ENCODE results near the gene SPATC1L. TPM values are rescaled to one million over a fixed set of nuclear protein-coding genes. Genes with fewer than 3 reads are reported as not detected.

SPATC1L gene
- total RNA-seq (2022; extraction: Qiagen RNA extraction) = 0.06 to 0.10 TPM (median 0.07 TPM) in 3 of 5 replicates, not detected in the others

DNA sequence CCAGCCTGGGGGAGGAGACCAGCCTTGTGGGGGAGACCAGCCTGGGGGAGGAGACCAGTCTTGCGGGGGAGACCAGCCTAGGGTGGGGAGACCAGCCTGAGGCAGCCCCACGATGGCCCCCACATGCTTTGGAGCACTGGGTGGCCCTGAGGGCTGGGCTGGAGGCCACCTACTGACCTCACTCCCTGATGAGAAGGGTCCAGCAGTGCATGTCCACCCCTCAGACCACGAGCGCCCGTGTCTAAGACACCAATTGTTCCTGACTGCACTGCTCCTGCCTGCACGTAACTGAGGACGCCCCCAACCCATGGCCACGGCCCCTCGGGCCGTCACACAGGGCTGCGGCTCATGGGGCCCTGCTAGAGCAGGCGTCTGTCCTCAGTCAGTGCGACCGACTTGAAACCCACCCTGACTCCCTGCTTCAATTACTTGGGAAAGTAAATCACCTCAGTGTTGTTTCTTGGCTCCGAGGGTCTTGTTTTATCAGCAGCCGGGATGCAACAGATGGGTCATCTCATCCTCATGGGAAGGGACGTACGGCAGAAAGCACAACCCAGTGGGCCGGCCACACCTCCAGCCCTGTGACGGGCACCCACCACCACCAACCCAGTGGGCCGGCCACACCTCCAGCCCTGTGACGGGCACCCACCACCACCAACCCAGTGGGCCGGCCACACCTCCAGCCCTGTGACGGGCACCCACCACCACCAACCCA is at the start of gene SPATC1L:
Gene SPATC1L, minus strand, starts transcription at position 550 of the 715 bp plus-strand sequence. CDS start 1,643 bp downstream, outside the sequence.

DNA sequence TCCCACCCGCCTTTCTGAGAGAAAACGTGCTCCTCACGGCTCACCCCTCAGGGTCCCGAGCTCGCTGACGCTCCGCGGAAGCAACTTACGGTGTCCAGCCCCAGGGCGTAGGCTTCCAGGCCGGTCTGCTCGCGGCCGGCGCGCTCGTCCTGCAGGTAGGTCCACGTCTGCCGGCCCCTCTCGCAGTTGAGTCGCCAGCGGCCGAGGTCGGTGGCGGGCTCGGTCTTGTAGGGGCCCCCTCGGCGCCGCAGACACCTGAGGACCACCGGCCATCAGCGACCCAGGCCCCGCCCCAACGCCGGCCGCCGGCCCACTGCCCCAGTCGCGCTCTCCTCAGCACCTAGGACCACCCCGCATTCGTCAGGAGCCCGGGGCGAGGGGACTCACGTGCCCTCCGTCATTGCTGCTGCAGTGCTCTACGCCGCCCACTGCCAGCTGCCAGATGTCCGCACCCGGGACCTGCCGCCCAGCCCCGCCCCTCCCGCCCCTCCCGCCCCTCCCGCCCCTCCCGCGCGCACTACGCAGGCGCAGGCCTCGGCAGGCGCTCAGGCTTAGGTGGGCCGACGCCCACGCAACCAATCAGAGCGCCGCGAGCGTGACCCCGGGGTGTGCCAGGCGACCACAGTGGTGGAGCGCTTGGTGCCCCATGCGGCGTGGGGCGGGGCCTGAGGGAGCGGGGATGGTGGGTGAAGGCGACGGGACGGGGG is 44.2 kb upstream of the SPATC1L start, which contains the start of gene LSS:
Gene LSS, minus strand, starts transcription at position 430 of the 707 bp plus-strand sequence. Its CDS starts 29 bp downstream, at position 401.

DNA sequence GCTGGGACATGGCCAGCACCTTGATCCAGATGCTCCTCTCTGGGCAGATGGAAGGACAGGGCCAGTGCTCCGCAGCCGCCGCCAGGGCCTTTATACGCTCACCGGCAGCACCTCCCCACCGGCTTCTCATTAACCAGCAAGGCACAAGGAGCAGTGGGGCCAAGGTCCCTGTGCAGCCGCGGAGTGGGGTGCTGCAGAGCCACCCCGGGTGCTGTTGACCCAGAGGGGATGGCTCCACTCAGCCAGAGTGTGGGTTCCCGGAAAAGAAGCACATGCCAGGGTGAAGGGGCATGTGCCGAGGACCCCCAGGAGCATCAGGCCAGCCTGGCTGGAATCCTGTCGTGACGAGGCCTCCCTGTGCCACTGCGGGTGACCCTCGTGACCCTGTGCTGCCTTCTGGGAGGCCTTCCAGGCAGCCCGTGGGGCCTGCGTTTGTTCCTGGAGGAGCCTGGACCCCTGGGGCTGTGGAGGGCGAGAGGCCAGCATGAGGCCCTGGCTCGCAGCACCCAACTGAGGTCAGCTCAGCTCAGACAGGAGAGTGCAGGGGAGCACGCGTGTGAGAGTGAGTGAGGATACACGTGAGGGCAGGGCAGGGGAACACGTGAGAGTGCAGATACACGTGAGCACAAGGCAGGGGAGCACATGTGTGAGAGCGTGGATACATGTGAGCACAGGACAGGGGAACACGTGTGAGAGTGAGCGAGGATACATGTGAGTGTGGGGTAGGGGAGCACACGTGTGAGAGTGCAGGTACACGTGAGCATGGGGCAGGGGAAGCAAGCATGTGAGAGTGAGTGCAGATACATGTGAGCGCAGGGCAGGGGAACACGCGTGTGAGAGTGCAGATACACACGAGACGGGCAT is 28.5 kb downstream of the SPATC1L start, which contains the start of gene FTCD:
Gene FTCD, minus strand, starts transcription at position 66 of the 864 bp plus-strand sequence. Its CDS starts 56 bp downstream, at position 10.

Other genes with a start within 250 kb of the SPATC1L start
- gene COL6A1, start 202.7 kb downstream of the SPATC1L start, total RNA-seq (2022; extraction: Qiagen RNA extraction) = 15.9 to 22.6 TPM (median 19.6 TPM) in 5 replicates
- gene COL6A2, start 86.3 kb downstream of the SPATC1L start, total RNA-seq (2022; extraction: Qiagen RNA extraction) = 13.8 to 17.6 TPM (median 14.9 TPM) in 5 replicates
- 0.12 TPM in 1 of 5 replicates, not detected in the others for gene FTCD, start 28.9 kb downstream of the SPATC1L start, total RNA-seq (2022; extraction: Qiagen RNA extraction)
- gene LSS, start 44.3 kb upstream of the SPATC1L start, total RNA-seq (2022; extraction: Qiagen RNA extraction) = 10.2 to 14.2 TPM (median 13.0 TPM) in 5 replicates
- 30.5 to 45.3 TPM (median 44.1 TPM) in 5 replicates for gene MCM3AP, start 101.2 kb upstream of the SPATC1L start, total RNA-seq (2022; extraction: Qiagen RNA extraction)
- 26.6 to 31.8 TPM (median 27.8 TPM) in 5 replicates for gene YBEY, start 101.9 kb upstream of the SPATC1L start, total RNA-seq (2022; extraction: Qiagen RNA extraction)
- 3.4 to 7.1 TPM (median 5.2 TPM) in 5 replicates for gene C21orf58, start 139.4 kb upstream of the SPATC1L start, total RNA-seq (2022; extraction: Qiagen RNA extraction)
- 14.0 to 17.1 TPM (median 14.6 TPM) in 5 replicates for gene PCNT, start 139.7 kb upstream of the SPATC1L start, total RNA-seq (2022; extraction: Qiagen RNA extraction)

Data from A549 treated with CORT108297 at 1 μM for 4 hours (cell line).